ENCODE results near the gene AKNA. TPM values are rescaled to one million over a fixed set of nuclear protein-coding genes. Genes with fewer than 3 reads are reported as not detected.

Gene AKNA
- total RNA-seq, 4 donors from 2014 or later = 6.4 to 13.2 (median 8.0) TPM

- TF ChIP-seq CTCF (IDR thresholded peaks at IDR 0.05) = no peak
- TF ChIP-seq POLR2A (IDR thresholded peaks at IDR 0.05) = no peak
- 91 to 95% methylated on average over 29 to 31 of the region's 31 CpGs for WGBS, 2 donors
- intact Hi-C loops (cut with DNase I; ENCODE audit: low total_unique reads) = no loop called here
- H3K4me3 ChIP-seq (ENCODE audit: low read depth, poor library complexity, severe bottlenecking) = no peak overlapping the region
- DNase-seq (ENCODE audit: low spot score in 2 of 2) = peak in 1 of 2 donors; percentile 81
Measured at GRCh38 chr9:114300846-114301797, 86.7 kb downstream of the AKNA start.

- WGBS, 2 donors = 91 to 94% methylated on average over 4 of the region's 4 CpGs
- no peak for TF ChIP-seq CTCF (IDR thresholded peaks at IDR 0.05)
- DNase-seq (ENCODE audit: low spot score in 2 of 2) = peak in 1 of 2 donors; percentile 58
Measured at GRCh38 chr9:114300153-114300845, 87.5 kb downstream of the AKNA start.

GRCh38 chr9:114299286-114300152, 88.3 kb downstream of the AKNA start:
- peak in 1 of 2 donors; percentile 62 for DNase-seq (ENCODE audit: low spot score in 2 of 2)
- WGBS, 2 donors = 92 to 93% methylated on average over 15 of the region's 15 CpGs
- TF ChIP-seq CTCF (IDR thresholded peaks at IDR 0.05) = no peak
- no peak for TF ChIP-seq POLR2A (IDR thresholded peaks at IDR 0.05)
- H3K4me3 ChIP-seq (ENCODE audit: low read depth, poor library complexity, severe bottlenecking) = no peak overlapping the region
- intact Hi-C loops (cut with DNase I; ENCODE audit: low total_unique reads) = loop anchor here (10.0 kb wide), 1 partner anchor 215 kb away; no protein-coding TSS in a partner anchor

More at GRCh38 chr9:114300153-114300845, 87.5 kb downstream of the AKNA start:
- intact Hi-C loops (cut with DNase I; ENCODE audit: low total_unique reads) = no loop called here
- no peak overlapping the region for H3K4me3 ChIP-seq (ENCODE audit: low read depth, poor library complexity, severe bottlenecking)

- no peak for TF ChIP-seq POLR2A (IDR thresholded peaks at IDR 0.05)
- no peak for TF ChIP-seq CTCF (IDR thresholded peaks at IDR 0.05)
- 98 to 100% methylated on average over 1 of the region's 1 CpG for WGBS, 2 donors
- H3K4me3 ChIP-seq (ENCODE audit: low read depth, poor library complexity, severe bottlenecking) = no peak overlapping the region
- intact Hi-C loops (cut with DNase I; ENCODE audit: low total_unique reads) = loop anchor here (10.0 kb wide), 1 partner anchor 212 kb away; no protein-coding TSS in a partner anchor
- DNase-seq (ENCODE audit: low spot score in 2 of 2) = no peak
Measured at GRCh38 chr9:114296338-114296737, 91.4 kb downstream of the AKNA start.

GRCh38 chr9:114294664-114295063, 93.1 kb downstream of the AKNA start:
- no peak for TF ChIP-seq CTCF (IDR thresholded peaks at IDR 0.05)
- TF ChIP-seq POLR2A (IDR thresholded peaks at IDR 0.05) = no peak
- intact Hi-C loops (cut with DNase I; ENCODE audit: low total_unique reads) = loop anchor here (10.0 kb wide), 1 partner anchor 210 kb away; no protein-coding TSS in a partner anchor
- no peak for DNase-seq (ENCODE audit: low spot score in 2 of 2)
- H3K4me3 ChIP-seq (ENCODE audit: low read depth, poor library complexity, severe bottlenecking) = no peak overlapping the region
